HEK293T (cell line): ENCODE measurements around the gene LRRC1.

ENCODE experiments used
- BHLHE40 ChIP-seq: fragments of 450-650 bp; IDR thresholded peaks from 2 replicates; pipeline ENCODE4 v1.6.1; 2016; ENCODE audit warnings: mild to moderate bottlenecking, moderate library complexity, borderline replicate concordance
- FOXK2 ChIP-seq: fragments of 450-650 bp; IDR thresholded peaks from 2 replicates; pipeline ENCODE4 v1.6.1; 2016; ENCODE audit warnings: mild to moderate bottlenecking
- FOXM1 ChIP-seq: fragments of 450-650 bp; IDR thresholded peaks from 2 replicates; pipeline ENCODE4 v1.6.1; 2017; ENCODE audit warnings: mild to moderate bottlenecking, borderline replicate concordance
- L3MBTL2 ChIP-seq: fragments of 450-650 bp; conservative IDR thresholded peaks from 2 replicates; pipeline ENCODE4 v1.6.1; 2016; ENCODE audit warnings: mild to moderate bottlenecking
- ZNF384 ChIP-seq: fragments of 450-650 bp; IDR thresholded peaks from 2 replicates; pipeline ENCODE4 v1.6.1; 2016

- TF ChIP-seq ZNF384 (no peak), BHLHE40 (no peak), FOXM1 (no peak), L3MBTL2 (no peak), FOXK2 (no peak)
Measured at GRCh38 chr6:53873922-53874321, 79.1 kb downstream of the LRRC1 start.
